C4-2B (cell line): ENCODE results near the gene ZNF174.
A peak's percentile ranks its signal among the peaks of the same experiment; 100 is the strongest.

Experiments
- H3K27ac ChIP-seq: fragments of 450-650 bp; 2 replicates; pipeline ENCODE4 v1.5.1; 2017
- CTCF ChIP-seq: fragments of 450-650 bp; conservative IDR thresholded peaks from 2 replicates; pipeline ENCODE4 v1.5.1; 2017; ENCODE audit warnings: mild to moderate bottlenecking
- ZFX ChIP-seq: fragments of 450-650 bp; IDR thresholded peaks from 2 replicates; pipeline ENCODE4 v1.6.1; 2017

Gene ZNF174

GRCh38 chr16:3369073-3369472, 31.9 kb upstream of the ZNF174 start:
- no peak overlapping the region for H3K27ac ChIP-seq
- no peak for TF ChIP-seq ZFX
- TF ChIP-seq CTCF = no peak

GRCh38 chr16:3375680-3376079, 25.3 kb upstream of the ZNF174 start:
- TF ChIP-seq CTCF = no peak
- no peak for TF ChIP-seq ZFX
- H3K27ac ChIP-seq = no peak overlapping the region

GRCh38 chr16:3377917-3378316, 23.1 kb upstream of the ZNF174 start:
- TF ChIP-seq CTCF (no peak), ZFX (no peak)
- H3K27ac ChIP-seq = no peak overlapping the region

- no peak overlapping the region for H3K27ac ChIP-seq
- no peak for TF ChIP-seq CTCF
- no peak for TF ChIP-seq ZFX
Observed at GRCh38 chr16:3383045-3383448, 18.0 kb upstream of the ZNF174 start.

GRCh38 chr16:3388325-3388724, 12.7 kb upstream of the ZNF174 start:
- H3K27ac ChIP-seq = no peak overlapping the region
- TF ChIP-seq ZFX (no peak), CTCF (no peak)

GRCh38 chr16:3389663-3390338, 11.2 kb upstream of the ZNF174 start:
- TF ChIP-seq CTCF (no peak), ZFX (no peak)
- H3K27ac ChIP-seq = no peak overlapping the region

- no peak for TF ChIP-seq ZFX
- TF ChIP-seq CTCF = no peak
- H3K27ac ChIP-seq = peak overlapping the region; percentile 82
Observed at GRCh38 chr16:3400446-3400778, 603 bp upstream of the ZNF174 start.
